GM18498 (cell line): Measurements from ENCODE around the gene CAST.

ENCODE experiments used
- ATAC-seq: cut with Tn5 transposase; IDR thresholded peaks from one replicate; pipeline ENCODE4 v1.9.1; 2021; ENCODE audit warnings: mild to moderate bottlenecking, moderate library complexity; ENCODE audit not compliant: unreplicated experiment

The CAST gene

DNA sequence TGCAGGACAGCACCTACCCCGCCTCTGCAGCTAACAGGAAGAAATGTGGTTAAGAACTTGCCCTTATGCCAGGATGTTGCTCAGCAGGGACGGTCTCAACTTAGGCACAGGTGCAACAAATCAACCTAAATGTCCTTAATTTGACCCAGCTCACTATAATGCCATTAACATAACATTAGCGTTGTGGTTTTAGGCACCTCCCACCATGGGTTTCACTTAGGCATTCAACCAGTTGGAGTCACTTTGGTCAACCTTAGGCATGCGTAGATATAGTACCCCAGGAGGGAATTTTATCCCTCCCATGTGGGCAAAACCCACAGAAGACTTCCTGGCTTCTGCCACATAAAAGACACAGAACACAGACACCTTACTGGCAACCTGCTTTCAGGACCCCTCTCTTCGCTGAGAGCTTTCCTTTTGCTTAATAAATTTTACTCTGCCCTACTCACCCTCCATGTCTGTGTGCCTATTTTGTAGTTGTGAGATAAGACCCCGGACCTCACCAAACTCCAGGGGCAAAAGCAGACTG, 154.3 kb downstream of the CAST start:
- peak; percentile 85 for ATAC-seq

DNA sequence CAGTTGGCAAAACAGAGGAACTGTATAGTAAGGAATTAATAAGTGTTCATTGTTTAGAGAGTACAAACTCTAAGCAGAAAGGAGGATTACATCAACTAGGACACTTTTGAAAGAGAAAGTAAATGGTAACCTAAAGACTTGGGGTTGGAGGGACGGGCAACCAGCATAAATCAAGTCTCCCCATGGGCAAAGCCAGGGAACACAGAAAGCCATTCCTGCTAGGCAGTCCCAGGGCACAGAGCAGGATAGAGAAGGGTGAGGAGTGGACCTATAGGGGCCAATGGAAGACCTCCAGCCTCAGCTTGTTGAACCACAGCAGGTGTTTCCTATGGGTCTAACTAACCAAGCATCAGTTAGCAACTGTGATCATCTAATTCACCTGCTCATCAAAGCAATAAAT, 154.8 kb downstream of the CAST start:
- ATAC-seq, result peak; percentile 48

DNA sequence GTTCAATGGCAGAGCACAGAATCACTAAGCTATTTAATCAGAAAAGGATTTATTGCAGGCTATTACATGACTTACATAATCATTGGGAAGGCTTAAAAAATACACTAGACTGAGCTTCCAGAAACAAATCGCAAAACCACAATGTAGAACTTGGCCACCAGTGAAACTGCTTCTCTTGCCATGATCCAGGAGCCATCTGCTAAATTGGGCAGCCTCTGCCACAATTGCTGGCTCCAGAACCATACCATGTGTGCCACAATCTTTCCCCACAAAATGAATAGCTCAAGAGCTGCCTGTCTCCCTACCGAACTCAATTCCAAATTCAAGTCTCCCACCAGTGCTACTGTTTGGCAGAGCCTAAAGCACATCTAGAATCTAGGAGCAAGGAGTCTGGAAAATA, 155.3 kb downstream of the CAST start:
- ATAC-seq, result no peak

DNA sequence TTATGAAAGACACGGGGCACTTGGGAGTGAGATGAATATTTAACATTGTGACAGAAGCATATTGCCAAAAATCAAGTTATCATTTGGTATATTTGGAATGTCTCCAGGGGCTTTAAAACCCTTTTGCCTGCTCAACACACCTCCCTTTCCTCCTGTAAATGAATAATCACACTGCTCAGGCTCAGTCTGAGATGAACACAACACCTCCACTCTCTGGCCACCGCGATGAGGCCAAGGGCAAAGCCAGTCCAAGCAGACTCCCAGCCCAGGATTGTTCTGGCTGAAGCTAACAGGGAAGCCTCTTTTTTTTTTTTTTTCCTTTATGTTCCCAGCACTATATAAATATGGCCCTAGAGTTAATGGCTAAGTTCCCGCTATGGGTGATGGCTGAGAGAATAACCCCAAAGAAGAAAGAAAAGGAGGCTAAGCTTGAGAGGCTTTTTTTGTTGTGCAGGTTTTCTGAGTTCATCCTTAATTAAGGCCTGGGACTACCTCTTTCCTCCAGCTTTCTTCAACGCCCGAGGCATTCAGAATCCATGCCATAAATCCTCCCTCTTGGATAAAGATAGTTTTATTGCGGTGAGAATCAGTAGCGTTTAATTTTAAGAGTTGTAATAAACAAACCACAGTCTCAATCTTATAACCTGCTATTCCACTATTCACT, 156.1 kb downstream of the CAST start:
- ATAC-seq, result no peak

DNA sequence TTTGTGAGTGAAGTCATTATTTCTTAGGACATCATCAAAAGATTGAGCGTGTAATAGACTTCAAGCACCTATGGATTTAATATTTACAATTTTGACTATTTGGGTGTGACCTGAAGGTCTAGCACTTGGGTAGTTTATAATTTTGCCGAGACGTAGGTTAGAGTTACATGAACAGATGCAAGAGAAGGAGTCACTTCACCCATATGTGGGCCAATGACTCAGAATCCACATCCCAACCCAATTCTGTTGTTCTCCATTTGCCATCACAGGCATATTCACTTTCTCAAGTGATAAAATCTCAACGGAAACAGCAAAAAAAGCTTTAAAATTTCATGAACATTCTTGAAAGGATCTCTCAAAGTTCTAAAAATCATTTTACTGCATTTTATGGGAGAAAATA, 157.6 kb downstream of the CAST start:
- no peak for ATAC-seq

DNA sequence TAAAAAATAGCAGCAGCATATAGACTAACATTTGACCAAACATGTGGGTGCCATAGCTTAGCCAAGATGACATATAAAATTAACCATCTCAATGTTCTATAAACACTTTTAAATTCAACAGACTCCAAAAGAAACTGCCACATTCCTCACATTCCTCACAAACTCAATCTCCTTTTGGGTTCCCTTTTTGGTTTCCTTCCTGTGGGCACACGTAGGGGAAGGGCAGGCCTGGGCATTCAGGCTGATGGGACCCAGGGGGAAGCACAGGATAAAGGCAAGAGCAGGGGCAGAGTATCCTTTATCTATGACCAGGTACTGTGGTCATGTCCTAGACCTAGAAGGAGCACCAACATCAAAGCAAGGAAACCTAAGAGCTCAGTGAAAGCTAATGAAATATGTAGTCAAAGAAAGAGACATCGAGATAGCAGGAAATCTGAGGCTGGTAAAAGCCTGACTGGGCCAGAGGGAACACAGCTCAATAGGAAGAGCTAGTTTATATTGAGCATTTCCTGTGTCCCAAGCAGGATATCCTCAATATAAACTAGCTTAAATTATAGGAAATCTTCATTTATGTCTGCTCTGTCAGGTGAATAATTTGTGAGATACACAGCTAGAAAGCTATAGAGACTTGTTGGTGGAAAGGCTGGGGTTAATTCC, 159.2 kb downstream of the CAST start:
- ATAC-seq, result no peak

DNA sequence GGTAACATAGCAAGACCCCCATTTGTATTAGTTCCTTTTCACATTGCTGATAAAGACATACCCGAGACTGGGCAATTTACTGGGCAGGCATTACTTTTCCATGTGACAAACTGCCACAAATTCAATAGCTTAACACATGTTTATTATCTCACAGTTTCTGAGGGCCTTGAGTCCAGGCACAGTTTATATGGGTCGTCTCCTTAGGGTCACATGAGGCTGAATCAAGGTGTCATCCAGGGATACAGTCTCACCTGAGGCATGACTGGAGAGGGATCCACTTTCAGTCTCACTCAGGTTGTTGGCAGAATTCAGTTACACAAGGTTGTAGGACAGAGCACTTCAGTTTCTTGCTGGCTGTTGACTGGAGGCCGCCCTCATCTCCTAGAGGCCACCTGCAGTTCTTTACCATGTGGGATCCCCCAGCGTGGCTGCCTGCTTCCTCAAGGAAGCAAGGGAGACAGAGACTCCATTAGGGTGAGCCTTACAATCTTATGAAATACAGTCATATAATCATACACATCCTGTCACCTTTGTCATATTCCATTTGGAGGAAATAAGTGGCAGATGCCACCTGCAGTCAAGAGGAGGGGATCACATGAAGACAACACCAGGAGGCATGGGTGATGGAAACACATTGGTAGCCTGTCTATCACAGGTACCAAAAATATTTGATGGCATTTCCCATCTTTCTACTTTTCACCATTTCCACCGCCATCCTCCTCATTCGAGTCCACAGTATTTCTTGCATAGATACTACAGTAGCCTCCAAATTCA, 160.7 kb downstream of the CAST start:
- no peak for ATAC-seq

DNA sequence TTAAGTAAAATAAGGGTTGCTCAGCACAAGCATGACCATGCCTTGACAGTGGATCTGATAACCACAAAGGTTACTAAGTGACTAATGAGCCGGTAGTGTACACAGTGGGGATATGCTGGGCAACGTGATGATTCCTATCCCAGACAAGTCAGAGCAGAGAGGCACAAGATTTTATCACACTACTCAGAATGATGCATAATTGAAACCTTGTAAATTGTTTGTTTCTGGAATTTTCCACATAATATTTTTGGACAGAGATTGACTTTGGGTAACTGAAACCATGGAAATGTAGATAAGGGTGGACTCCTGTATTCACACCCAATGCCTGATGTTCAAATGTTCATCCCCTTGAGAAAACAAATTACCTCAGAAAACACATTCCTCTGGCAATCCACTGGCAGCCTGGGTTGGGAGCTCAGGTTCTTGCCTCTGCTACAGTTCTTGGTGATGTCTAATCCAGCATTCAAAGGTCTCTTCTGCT, 161.8 kb downstream of the CAST start:
- ATAC-seq, result peak; percentile 95
